ENCODE data around the gene SCYL1. TPM values are rescaled to one million over a fixed set of nuclear protein-coding genes. Genes with fewer than 3 reads are reported as not detected.
"Not testable (repeated sequence)": the region's sequence is repeated elsewhere in the genome, so short reads cannot be mapped to it uniquely, and the experiment has no call there.

The SCYL1 gene
- polyA plus RNA-seq, 6 donors from 2014 or later = 21.8 to 40.0 (median 27.2) TPM

DNA sequence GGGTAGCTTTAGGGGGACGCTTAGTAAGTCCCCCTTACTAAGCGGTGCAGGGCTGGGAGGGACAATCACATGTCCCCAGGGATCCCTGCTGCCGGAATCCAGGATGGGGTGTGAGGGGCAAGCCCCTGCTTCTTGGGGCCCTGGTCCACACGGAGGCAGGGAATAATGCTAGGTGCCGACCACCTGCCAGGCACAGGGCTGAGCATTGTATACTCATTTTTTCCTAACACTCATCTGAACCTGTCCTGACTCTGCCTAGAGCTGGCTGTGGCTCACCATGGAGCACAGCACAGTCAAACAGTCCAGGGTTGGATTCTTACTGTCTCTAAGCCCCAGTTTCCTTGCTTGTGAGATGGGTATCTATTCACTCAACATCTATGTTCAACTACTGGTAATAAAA lies 34.7 kb downstream of the SCYL1 start:
- DNase-seq (no peak), ATAC-seq (ENCODE audit: low read depth in 2 of 2) (no peak)
- peak overlapping the region in 3 of 6 donors; percentile 26 to 54 (median 41) for H3K27ac Mint-ChIP-seq
- no peaks in the 10 kb centered on the region for H3K27me3 Mint-ChIP-seq
- peak overlapping the region in 6 of 8 donors; percentile 45 to 76 (median 68) for H3K4me3 Mint-ChIP-seq
- no peaks in the 10 kb centered on the region for H3K9me3 Mint-ChIP-seq
- no peaks in the 10 kb centered on the region for H3K36me3 Mint-ChIP-seq
- peaks cover 28 to 45% (median 38%) of the 10 kb centered on the region in 3 donors for H3K4me1 Mint-ChIP-seq

DNA sequence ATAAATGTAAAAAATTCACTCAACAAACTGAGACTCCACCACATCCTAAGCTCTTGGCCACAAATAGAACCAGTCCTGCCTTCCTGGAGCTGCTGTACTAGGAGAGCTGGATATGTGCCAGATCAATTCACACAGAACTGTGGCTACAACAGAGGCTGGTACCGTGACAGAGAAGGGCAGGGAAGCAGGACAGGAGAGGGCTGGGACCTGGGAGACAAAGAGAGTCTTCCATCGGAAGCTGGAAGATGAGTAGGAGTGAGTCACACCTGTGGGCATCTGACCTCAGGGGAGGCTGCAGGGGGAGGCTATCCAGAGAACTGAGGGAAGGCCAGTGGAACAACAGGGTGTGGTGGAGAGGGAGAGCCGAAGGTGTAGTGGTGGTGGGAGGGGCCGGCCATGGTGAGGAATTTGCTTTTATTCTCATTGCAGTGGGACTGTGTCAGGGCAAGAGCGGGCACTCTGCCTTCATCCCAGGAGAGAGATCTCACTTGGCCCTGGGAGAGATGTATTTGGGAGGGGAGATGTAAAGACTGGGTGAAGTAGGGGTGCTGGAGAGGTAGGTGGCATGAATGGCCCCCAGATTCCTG lies 35.2 kb downstream of the SCYL1 start:
- H3K9me3 Mint-ChIP-seq = no peaks in the 10 kb centered on the region
- DNase-seq (no peak), ATAC-seq (ENCODE audit: low read depth in 2 of 2) (no peak)
- peak overlapping the region in 3 of 8 donors; percentile 53 to 72 (median 66) for H3K4me3 Mint-ChIP-seq
- H3K27ac Mint-ChIP-seq = peak overlapping the region in 4 of 6 donors; percentile 71 to 80 (median 76)
- no peaks in the 10 kb centered on the region for H3K36me3 Mint-ChIP-seq
- no peaks in the 10 kb centered on the region for H3K27me3 Mint-ChIP-seq
- peaks cover 23 to 40% (median 37%) of the 10 kb centered on the region in 3 donors for H3K4me1 Mint-ChIP-seq

DNA sequence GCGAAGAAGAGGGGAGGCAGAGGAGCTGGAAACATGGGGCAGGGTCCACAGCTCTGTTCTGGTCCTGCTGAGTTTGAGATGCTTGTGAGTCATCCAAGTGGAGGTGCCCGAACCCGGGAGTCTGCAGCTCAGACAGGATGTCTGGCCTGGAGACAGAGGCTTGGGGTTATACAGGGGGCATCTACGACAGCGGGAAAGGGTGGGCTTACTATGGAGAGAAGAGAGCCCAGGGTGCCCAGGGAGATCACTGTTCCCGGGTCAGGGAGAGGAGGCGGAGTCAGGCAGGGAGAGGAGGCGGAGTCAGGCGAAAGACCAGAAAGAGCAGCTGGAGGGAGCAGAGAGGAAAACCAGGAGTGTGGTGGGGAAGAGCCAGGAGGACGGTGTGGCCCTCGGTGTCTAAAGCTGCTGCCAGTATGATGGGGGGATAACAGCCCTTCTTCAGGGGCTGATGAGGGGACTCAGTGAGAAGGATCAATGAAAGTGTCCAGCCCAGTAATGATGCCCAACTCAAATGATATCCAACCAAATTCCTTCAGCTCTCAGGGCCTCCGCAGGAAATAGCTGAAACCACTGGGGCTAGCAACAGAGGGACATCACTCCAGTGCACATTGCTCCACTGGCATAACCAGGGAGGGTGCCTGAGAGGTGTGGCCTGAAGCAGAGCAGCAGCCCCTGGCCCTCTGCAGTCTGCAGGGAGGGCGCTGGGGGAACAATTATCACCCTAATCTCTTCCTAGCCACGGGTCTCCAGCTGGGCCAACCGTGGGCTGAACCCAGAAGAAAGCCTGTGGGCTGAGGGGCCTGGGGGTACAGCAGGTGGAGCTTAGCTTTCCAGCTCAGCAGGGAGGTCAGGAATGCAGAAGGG lies 35.9 kb downstream of the SCYL1 start:
- no peaks in the 10 kb centered on the region for H3K9me3 Mint-ChIP-seq
- ATAC-seq (ENCODE audit: low read depth in 2 of 2) = no peak
- no peaks in the 10 kb centered on the region for H3K36me3 Mint-ChIP-seq
- no peaks in the 10 kb centered on the region for H3K27me3 Mint-ChIP-seq
- H3K27ac Mint-ChIP-seq = peak overlapping the region in 4 of 6 donors; percentile 69 to 80 (median 73)
- peaks cover 24 to 42% (median 36%) of the 10 kb centered on the region in 3 donors for H3K4me1 Mint-ChIP-seq
- H3K4me3 Mint-ChIP-seq = peak overlapping the region in 3 of 8 donors; percentile 25 to 72 (median 66)
- no peak for DNase-seq

- Mint-ChIP-seq H3K9me3 (no peaks in the 10 kb centered on the region), H3K36me3 (no peaks in the 10 kb centered on the region), H3K27me3 (no peaks in the 10 kb centered on the region), H3K4me3 (peak overlapping the region in 3 of 8 donors; percentile 43 to 66 (median 55)), H3K4me1 (peaks cover 35 to 39% (median 35%) of the 10 kb centered on the region in 3 donors), H3K27ac (peak overlapping the region in 2 of 6 donors; percentile 88 to 94)
- DNase-seq (no peak), ATAC-seq (ENCODE audit: low read depth in 2 of 2) (no peak)
Observed at GRCh38 chr11:65562020-65562419, 37.1 kb downstream of the SCYL1 start.

GRCh38 chr11:65562788-65563187 lies 37.9 kb downstream of the SCYL1 start:
- no peak overlapping the region for H3K4me3 Mint-ChIP-seq
- peaks cover 30 to 34% (median 33%) of the 10 kb centered on the region in 3 donors for H3K4me1 Mint-ChIP-seq

DNA sequence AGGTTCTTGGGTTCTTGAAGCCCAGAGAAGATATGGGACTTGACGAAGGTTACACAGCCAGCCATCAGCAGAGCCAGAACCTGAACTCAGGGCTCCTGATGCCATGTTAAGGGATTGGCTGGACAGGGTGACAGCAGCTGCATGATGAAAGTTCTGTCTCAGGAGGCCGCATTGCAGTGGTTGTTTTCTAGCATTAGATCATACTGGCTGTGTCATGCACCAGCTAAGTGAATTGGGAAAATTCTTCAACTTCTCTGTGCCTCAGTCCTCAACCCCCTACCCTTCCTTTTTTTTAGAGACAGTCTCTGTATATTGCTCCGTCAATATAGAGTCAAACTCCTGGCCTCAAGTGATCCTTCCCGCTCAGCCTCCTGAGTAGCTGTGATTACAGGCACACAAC lies 38.7 kb downstream of the SCYL1 start:
- H3K4me3 Mint-ChIP-seq = peak overlapping the region in 2 of 8 donors; percentile 7 to 77
- no peaks in the 10 kb centered on the region for H3K36me3 Mint-ChIP-seq
- H3K27ac Mint-ChIP-seq = peak overlapping the region in 2 of 6 donors; percentile 29 to 77
- DNase-seq (no peak), ATAC-seq (ENCODE audit: low read depth in 2 of 2) (no peak)
- H3K27me3 Mint-ChIP-seq = no peaks in the 10 kb centered on the region
- H3K4me1 Mint-ChIP-seq = peaks cover 37 to 42% (median 41%) of the 10 kb centered on the region in 3 donors
- no peaks in the 10 kb centered on the region for H3K9me3 Mint-ChIP-seq

More at GRCh38 chr11:65562788-65563187, 37.9 kb downstream of the SCYL1 start:
- ATAC-seq (ENCODE audit: low read depth in 2 of 2) = no peak
- DNase-seq = no peak
- Mint-ChIP-seq H3K9me3 (no peaks in the 10 kb centered on the region), H3K36me3 (no peaks in the 10 kb centered on the region), H3K27ac (peak overlapping the region in 1 of 6 donors; percentile 77), H3K27me3 (no peaks in the 10 kb centered on the region)

DNA sequence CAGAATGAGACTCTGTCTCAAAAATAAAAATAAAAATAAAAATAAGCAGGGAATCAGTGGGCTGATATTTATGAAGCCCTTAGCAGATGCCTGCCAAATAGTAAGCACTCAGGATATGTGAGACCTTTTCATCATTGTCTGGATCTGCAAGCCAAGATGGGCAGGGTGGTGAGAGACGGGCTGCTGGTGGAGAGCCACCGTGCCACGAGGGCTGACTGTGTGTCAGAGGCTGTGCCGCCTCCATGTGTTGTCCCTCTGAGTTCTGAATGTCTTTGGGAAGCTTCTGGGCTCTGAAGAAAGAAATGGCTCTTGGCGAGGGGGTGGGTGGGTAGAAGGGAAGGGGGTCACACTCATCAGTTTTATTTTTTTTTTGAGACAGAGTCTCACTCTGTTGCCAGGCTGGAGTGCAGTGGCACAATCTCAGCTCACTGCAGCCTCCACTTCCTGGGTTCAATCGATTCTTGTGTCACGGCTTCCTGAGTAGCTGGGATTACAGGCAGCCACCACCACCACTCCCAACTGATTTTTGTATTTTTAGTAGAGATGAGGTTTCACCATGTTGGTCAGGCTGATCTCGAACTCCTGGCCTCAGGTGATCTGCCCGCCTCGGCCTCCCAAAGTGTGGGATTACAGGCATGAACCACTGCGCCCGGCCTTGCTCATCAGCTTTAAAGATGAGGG lies 40.1 kb downstream of the SCYL1 start:
- H3K4me1 Mint-ChIP-seq = peaks cover 47 to 54% (median 47%) of the 10 kb centered on the region in 3 donors
- peak overlapping the region in 2 of 8 donors; percentile 5 to 52 for H3K4me3 Mint-ChIP-seq
- not testable (repeated sequence) for ATAC-seq (ENCODE audit: low read depth in 2 of 2); DNase-seq; H3K27me3 Mint-ChIP-seq; H3K36me3 Mint-ChIP-seq; H3K9me3 Mint-ChIP-seq
- H3K27ac Mint-ChIP-seq = peak overlapping the region in 5 of 6 donors; percentile 85 to 100 (median 94)

DNA sequence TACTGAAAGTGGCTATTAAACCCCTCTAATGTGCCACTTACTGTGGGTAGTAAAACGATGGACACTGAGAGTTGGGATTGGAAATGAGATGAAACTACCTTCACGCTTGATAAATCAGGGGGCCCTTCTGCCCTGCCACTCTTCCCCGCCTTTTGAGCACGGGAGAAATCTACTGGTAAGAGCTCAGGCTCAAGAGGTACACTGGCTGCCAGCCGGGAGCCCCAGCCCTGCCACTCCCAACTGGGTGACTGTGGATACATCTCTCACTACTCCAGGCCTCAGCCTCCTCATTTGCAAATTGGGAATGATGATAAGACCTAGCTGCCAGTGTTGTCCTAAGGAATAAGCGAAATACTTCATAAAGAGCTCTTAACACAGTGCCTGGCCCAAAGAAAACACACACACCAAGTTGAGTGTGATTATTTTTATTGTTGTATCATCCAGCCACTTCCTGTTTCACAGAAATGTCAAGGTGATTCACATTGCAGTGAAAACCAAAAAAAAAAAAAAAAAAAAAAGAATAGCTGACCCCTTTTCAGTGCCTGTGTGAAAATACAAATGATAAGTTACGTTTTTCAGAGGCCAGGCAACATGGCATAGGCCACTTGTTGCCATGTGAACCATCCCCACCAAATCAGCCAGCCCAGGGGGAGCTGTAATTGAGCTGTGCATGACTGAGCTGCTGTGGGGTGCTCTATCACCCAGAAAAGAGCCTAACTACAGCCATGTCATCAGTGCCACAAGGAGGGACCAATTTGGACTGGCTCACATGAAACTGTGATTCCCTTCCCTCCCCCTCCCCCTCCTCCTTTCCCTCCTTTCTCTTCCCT lies 41.0 kb downstream of the SCYL1 start:
- ATAC-seq (ENCODE audit: low read depth in 2 of 2) = no peak
- no peaks in the 10 kb centered on the region for H3K27me3 Mint-ChIP-seq
- no peaks in the 10 kb centered on the region for H3K9me3 Mint-ChIP-seq
- H3K4me1 Mint-ChIP-seq = peaks cover 46 to 53% (median 46%) of the 10 kb centered on the region in 3 donors
- no peak for DNase-seq
- no peaks in the 10 kb centered on the region for H3K36me3 Mint-ChIP-seq
- peak overlapping the region in 7 of 8 donors; percentile 9 to 76 (median 66) for H3K4me3 Mint-ChIP-seq
- H3K27ac Mint-ChIP-seq = peak overlapping the region; percentile 82 to 100 (median 93)

GRCh38 chr11:65569164-65569972 lies 44.5 kb downstream of the SCYL1 start:
- no peaks in the 10 kb centered on the region for H3K36me3 Mint-ChIP-seq
- H3K27ac Mint-ChIP-seq = peak overlapping the region; percentile 99 to 100 (median 100)
- DNase-seq (no peak), ATAC-seq (ENCODE audit: low read depth in 2 of 2) (peak; percentile 16 to 17)
- peaks cover 59 to 74% (median 70%) of the 10 kb centered on the region in 3 donors for H3K4me1 Mint-ChIP-seq
- no peaks in the 10 kb centered on the region for H3K27me3 Mint-ChIP-seq
- H3K4me3 Mint-ChIP-seq = peak overlapping the region; percentile 96 to 99 (median 99)
- no peaks in the 10 kb centered on the region for H3K9me3 Mint-ChIP-seq

DNA sequence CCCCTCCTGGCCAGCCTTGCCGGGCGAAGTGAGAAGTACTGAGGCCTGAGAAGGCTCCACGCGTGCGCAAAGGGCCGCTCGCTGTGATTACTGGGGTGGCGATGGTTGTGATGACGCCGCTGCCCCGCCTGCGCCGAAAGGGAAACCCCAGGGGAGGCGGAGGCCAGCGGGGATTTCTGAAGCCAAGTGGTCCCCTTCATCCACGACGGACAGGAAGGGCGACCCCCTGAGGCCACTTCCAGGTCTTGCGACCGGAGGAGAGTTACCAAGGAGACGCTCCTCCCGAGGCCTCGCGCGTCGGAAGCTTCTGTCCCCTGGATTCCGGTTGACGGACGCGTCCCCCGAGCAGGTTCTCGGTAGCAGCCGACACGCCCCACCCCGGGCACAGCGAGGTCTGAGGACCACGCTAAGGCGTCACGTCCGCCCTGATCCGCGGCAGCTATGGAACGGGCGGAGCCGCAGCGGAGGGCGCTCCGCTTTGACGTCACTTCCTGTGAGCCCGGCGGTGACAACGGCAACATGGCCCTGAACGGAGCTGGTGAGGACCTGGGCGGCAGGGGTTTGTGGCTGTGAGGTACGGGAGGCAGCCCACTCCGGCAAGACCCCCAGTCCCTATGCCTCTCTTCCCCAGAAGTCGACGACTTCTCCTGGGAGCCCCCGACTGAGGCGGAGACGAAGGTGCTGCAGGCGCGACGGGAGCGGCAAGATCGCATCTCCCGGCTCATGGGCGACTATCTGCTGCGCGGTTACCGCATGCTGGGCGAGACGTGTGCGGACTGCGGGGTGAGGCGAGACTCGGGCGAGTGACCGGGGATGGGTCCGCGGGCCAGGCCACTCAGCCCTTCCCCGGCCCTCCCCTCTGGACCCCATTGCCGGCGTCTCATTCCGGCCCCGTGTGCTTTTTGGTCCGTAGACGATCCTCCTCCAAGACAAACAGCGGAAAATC lies 45.4 kb downstream of the SCYL1 start, which contains the start of gene ZNRD2:
TSS of gene ZNRD2 (plus strand) at position 505 of the 946 bp plus-strand sequence. CDS start at position 520, 15 bp downstream.
- peak within 1 kb of the TSS; percentile 96 to 99 (median 99) for H3K4me3 Mint-ChIP-seq
- H3K4me1 Mint-ChIP-seq = peaks cover 60 to 78% (median 77%) of the 10 kb centered on the region in 3 donors
- DNase-seq = peak; percentile 98

DNA sequence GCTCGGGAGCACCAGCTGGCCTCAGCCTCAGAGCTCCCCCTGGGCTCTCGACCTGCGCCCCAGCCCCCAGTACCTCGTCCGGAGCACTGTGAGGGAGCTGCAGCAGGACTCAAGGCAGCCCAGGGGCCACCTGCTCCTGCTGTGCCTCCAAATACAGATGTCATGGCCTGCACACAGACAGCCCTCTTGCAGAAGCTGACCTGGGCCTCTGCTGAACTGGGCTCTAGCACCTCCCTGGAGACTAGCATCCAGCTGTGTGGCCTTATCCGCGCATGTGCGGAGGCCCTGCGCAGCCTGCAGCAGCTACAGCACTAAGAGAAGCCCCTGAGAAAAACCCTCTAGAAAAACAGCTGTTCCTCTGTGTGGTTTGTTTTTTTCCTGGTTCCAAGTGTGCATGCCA lies 46.5 kb downstream of the SCYL1 start:
- Mint-ChIP-seq H3K4me1 (peaks cover 55 to 74% (median 72%) of the 10 kb centered on the region in 3 donors), H3K27ac (peak overlapping the region in 5 of 6 donors; percentile 47 to 100 (median 99)), H3K9me3 (no peaks in the 10 kb centered on the region), H3K27me3 (no peaks in the 10 kb centered on the region), H3K36me3 (no peaks in the 10 kb centered on the region), H3K4me3 (peak overlapping the region; percentile 96 to 99 (median 99))
- no peak for DNase-seq
- no peak for ATAC-seq (ENCODE audit: low read depth in 2 of 2)

More for the DNA sequence above, 45.4 kb downstream of the SCYL1 start, which contains the start of gene ZNRD2:
- Mint-ChIP-seq H3K27me3 (no peaks in the 10 kb centered on the region), H3K27ac (peak within 1 kb of the TSS; percentile 99 to 100 (median 100)), H3K9me3 (no peaks in the 10 kb centered on the region), H3K36me3 (no peaks in the 10 kb centered on the region)
- ATAC-seq (ENCODE audit: low read depth in 2 of 2) = peak; percentile 72 to 73
